K562 (cell line): ENCODE measurements around the gene MRPL37.

Source experiments
- KDM1A ChIP-seq, 2 experiments: fragments of 450-650 bp; IDR thresholded peaks; 2 replicates each; pipeline ENCODE4 v1.6.1; 2016; ENCODE audit warnings: mild to moderate bottlenecking in 2 of 2
- KHSRP ChIP-seq: fragments of 450-650 bp; IDR thresholded peaks from 2 replicates; pipeline ENCODE4 v1.6.1; 2017
- SOX6 ChIP-seq: fragments of 450-650 bp; IDR thresholded peaks from 2 replicates; pipeline ENCODE4 v1.6.1; 2014; ENCODE audit warnings: mild to moderate bottlenecking
- ZKSCAN8 ChIP-seq: fragments of 200-800 bp; sonication (Bioruptor generic); IDR thresholded peaks from 2 replicates; pipeline ENCODE4 v1.6.1; 2016; ENCODE audit warnings: missing genetic modification characterization, missing compliant biosample characterization
- TF ChIP-seq, protein P1 (sequence below), 2 experiments: fragments of 450-650 bp; formaldehyde crosslinking in 1 of 2; IDR thresholded peaks; 2 replicates each; pipeline versions ENCODE4 v1.4.0 to v1.6.1; 2014 to 2020; ENCODE audit warnings: mild to moderate bottlenecking in 2 of 2, borderline replicate concordance in 1 of 2, low read depth in 1 of 2
- TF ChIP-seq, protein P2 (sequence below), 2 experiments: IDR thresholded peaks; 2 replicates each; pipeline ENCODE4 v1.6.1; 2012; ENCODE audit warnings: improper control_type of control experiment in 2 of 2, low read depth in 2 of 2, low read length in 2 of 2, borderline replicate concordance in 1 of 2

DNA sequence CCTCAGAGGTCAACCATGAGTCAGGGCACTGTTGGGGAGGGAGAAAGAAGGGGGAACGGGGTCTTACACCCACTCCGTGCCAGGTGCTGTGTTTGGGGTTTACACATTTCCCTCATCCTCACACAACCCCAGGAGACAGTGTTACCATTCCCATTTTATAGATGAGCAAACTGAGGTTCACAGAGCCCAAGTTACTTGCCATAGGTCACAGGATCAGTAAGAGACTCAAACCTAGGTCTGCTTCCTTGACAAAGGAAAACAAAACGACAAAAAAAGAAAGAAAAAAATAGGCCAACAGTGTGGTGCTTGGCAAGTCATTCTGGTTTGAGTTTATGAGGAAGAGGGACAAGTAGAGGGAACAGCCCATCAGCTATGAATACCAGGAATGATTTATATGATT is 30.9 kb upstream of the MRPL37 start:
- peak; percentile 46 to 70; a peak in 2 of 4 replicates for TF ChIP-seq KDM1A (IDR thresholded peaks at IDR 0.05)
- no peak for TF ChIP-seq SOX6
- TF ChIP-seq, protein P1, sequence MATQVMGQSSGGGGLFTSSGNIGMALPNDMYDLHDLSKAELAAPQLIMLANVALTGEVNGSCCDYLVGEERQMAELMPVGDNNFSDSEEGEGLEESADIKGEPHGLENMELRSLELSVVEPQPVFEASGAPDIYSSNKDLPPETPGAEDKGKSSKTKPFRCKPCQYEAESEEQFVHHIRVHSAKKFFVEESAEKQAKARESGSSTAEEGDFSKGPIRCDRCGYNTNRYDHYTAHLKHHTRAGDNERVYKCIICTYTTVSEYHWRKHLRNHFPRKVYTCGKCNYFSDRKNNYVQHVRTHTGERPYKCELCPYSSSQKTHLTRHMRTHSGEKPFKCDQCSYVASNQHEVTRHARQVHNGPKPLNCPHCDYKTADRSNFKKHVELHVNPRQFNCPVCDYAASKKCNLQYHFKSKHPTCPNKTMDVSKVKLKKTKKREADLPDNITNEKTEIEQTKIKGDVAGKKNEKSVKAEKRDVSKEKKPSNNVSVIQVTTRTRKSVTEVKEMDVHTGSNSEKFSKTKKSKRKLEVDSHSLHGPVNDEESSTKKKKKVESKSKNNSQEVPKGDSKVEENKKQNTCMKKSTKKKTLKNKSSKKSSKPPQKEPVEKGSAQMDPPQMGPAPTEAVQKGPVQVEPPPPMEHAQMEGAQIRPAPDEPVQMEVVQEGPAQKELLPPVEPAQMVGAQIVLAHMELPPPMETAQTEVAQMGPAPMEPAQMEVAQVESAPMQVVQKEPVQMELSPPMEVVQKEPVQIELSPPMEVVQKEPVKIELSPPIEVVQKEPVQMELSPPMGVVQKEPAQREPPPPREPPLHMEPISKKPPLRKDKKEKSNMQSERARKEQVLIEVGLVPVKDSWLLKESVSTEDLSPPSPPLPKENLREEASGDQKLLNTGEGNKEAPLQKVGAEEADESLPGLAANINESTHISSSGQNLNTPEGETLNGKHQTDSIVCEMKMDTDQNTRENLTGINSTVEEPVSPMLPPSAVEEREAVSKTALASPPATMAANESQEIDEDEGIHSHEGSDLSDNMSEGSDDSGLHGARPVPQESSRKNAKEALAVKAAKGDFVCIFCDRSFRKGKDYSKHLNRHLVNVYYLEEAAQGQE (IDR thresholded peaks at IDR 0.05; ENCODE audit: borderline replicate concordance): no peak
- TF ChIP-seq, protein P1 (CRISPR knock-in tag; IDR thresholded peaks at IDR 0.05; ENCODE audit: low read depth): no peak
- no peak for TF ChIP-seq ZKSCAN8 (CRISPR knock-in tag)
- no peak for TF ChIP-seq KHSRP
- TF ChIP-seq, protein P2, sequence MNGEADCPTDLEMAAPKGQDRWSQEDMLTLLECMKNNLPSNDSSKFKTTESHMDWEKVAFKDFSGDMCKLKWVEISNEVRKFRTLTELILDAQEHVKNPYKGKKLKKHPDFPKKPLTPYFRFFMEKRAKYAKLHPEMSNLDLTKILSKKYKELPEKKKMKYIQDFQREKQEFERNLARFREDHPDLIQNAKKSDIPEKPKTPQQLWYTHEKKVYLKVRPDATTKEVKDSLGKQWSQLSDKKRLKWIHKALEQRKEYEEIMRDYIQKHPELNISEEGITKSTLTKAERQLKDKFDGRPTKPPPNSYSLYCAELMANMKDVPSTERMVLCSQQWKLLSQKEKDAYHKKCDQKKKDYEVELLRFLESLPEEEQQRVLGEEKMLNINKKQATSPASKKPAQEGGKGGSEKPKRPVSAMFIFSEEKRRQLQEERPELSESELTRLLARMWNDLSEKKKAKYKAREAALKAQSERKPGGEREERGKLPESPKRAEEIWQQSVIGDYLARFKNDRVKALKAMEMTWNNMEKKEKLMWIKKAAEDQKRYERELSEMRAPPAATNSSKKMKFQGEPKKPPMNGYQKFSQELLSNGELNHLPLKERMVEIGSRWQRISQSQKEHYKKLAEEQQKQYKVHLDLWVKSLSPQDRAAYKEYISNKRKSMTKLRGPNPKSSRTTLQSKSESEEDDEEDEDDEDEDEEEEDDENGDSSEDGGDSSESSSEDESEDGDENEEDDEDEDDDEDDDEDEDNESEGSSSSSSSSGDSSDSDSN (IDR thresholded peaks at IDR 0.05; ENCODE audit: borderline replicate concordance in 1 of 2, low read depth in 2 of 2, low read length in 2 of 2): no peak
